ENCODE results near the gene CREG1. TPM values are rescaled to one million over a fixed set of nuclear protein-coding genes. Genes with fewer than 3 reads are reported as not detected.
A peak's percentile ranks its signal among the peaks of the same experiment; 100 is the strongest.

Gene CREG1
- total and polyA plus RNA-seq, 10 donors: 40.8 to 364 (median 184) TPM

- peaks cover 7 to 95% (median 48%) of the 10 kb centered on the region in 6 donors for H3K4me1 ChIP-seq
- H3K4me3 ChIP-seq: peak overlapping the region in 4 of 8 donors; percentile 78 to 95 (median 86)
- H3K27me3 ChIP-seq (replicated peaks in 1 of 7): no peaks in the 10 kb centered on the region
- peak overlapping the region in 7 of 8 donors; percentile 6 to 94 (median 85) for H3K27ac ChIP-seq
- H3K9me3 ChIP-seq: no peaks in the 10 kb centered on the region
- DNase-seq: no peak
- TF ChIP-seq POLR2A (IDR thresholded peaks at IDR 0.05): peak in 1 of 3 donors; percentile 12
- TF ChIP-seq POLR2AphosphoS5 (IDR thresholded peaks at IDR 0.05): peak in 1 of 3 donors; percentile 62
- TF ChIP-seq, protein P1, sequence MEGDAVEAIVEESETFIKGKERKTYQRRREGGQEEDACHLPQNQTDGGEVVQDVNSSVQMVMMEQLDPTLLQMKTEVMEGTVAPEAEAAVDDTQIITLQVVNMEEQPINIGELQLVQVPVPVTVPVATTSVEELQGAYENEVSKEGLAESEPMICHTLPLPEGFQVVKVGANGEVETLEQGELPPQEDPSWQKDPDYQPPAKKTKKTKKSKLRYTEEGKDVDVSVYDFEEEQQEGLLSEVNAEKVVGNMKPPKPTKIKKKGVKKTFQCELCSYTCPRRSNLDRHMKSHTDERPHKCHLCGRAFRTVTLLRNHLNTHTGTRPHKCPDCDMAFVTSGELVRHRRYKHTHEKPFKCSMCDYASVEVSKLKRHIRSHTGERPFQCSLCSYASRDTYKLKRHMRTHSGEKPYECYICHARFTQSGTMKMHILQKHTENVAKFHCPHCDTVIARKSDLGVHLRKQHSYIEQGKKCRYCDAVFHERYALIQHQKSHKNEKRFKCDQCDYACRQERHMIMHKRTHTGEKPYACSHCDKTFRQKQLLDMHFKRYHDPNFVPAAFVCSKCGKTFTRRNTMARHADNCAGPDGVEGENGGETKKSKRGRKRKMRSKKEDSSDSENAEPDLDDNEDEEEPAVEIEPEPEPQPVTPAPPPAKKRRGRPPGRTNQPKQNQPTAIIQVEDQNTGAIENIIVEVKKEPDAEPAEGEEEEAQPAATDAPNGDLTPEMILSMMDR (IDR thresholded peaks at IDR 0.05 in 8 of 11, conservative IDR thresholded peaks at IDR 0.05 in 3 of 11): no peak
- 46 to 97% (median 90%) methylated on average over 1 of the region's 1 CpG for WGBS, 5 donors
- intact Hi-C loops (cut with DNase I; ENCODE audit: low total_unique reads): no loop called here
- H3K36me3 ChIP-seq: peaks cover 0 to 17% (median 6%) of the 10 kb centered on the region in 6 donors
Observed at GRCh38 chr1:167551362-167551761, 2.2 kb downstream of the CREG1 start.

DNA sequence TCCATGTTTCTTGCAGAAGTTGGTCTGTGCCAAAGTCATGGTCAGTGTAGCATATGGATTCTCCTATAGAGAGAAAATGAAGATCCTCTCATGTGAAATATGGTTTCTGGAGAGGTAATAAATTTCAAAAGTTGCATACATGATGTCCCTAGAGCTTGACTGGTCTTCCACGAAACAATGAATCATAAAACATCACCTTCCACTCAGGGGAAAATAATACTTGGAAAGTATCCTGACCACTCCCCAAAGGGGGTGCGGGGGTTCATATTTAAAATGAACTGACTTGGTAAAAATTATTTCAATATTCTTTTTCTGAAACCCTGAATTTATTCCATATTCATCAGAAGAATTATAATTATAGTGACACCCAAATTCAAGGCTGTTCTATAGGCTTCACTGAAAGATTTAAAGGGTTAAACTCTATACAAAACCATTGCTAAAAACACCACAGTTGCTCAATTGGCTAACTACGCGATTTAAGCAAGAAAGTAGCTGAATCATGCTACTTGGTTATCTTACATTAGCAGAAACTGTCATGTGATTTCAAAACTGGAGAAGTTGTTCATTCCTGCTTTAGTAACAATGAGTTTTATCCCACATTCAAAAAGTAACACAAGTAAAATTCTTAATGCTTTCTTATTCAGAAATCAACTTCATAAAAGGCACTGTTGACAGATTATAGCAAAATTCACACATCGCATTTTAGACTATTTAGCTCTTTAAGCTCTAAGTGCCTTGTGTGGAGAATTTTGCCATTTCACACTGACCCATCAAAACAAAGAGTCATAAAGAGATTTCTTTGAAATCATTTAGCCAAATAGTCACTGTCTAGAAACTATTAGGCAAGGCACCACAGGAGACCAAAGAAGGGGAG lies 5.3 kb downstream of the CREG1 start:
- no peak for TF ChIP-seq POLR2A (IDR thresholded peaks at IDR 0.05)
- TF ChIP-seq, protein P1 (IDR thresholded peaks at IDR 0.05 in 8 of 11, conservative IDR thresholded peaks at IDR 0.05 in 3 of 11): no peak
- no peak for TF ChIP-seq POLR2AphosphoS5 (IDR thresholded peaks at IDR 0.05)
- Histone ChIP-seq H3K36me3 (peaks cover 0 to 48% (median 25%) of the 10 kb centered on the region in 6 donors), H3K4me1 (peaks cover 0 to 91% (median 32%) of the 10 kb centered on the region in 6 donors), H3K9me3 (no peaks in the 10 kb centered on the region), H3K27me3 (replicated peaks in 1 of 7) (no peaks in the 10 kb centered on the region), H3K4me3 (peak overlapping the region in 1 of 8 donors; percentile 88), H3K27ac (peak overlapping the region in 7 of 8 donors; percentile 30 to 94 (median 85))
- WGBS, 5 donors: 49 to 72% (median 62%) methylated on average over 5 of the region's 5 CpGs
- intact Hi-C loops (cut with DNase I; ENCODE audit: low total_unique reads): no loop called here
- no peak for DNase-seq

GRCh38 chr1:167546935-167547334 lies 6.6 kb downstream of the CREG1 start:
- Histone ChIP-seq H3K4me3 (no peak overlapping the region), H3K36me3 (peaks cover 0 to 60% (median 26%) of the 10 kb centered on the region in 6 donors), H3K27me3 (replicated peaks in 1 of 7) (no peaks in the 10 kb centered on the region), H3K9me3 (no peaks in the 10 kb centered on the region), H3K4me1 (peaks cover 0 to 92% (median 29%) of the 10 kb centered on the region in 6 donors), H3K27ac (peak overlapping the region in 2 of 8 donors; percentile 93 to 94)
- 83 to 97% (median 86%) methylated on average over 1 of the region's 1 CpG for WGBS, 5 donors
- TF ChIP-seq POLR2A (IDR thresholded peaks at IDR 0.05) (no peak), POLR2AphosphoS5 (IDR thresholded peaks at IDR 0.05) (no peak)
- TF ChIP-seq, protein P1 (IDR thresholded peaks at IDR 0.05 in 8 of 11, conservative IDR thresholded peaks at IDR 0.05 in 3 of 11): no peak
- no peak for DNase-seq
- intact Hi-C loops (cut with DNase I; ENCODE audit: low total_unique reads): no loop called here

GRCh38 chr1:167545349-167545748 lies 8.2 kb downstream of the CREG1 start:
- 65 to 81% (median 73%) methylated on average over 4 of the region's 4 CpGs for WGBS, 5 donors
- H3K27me3 ChIP-seq (replicated peaks in 1 of 7): no peaks in the 10 kb centered on the region
- no peak for TF ChIP-seq POLR2A (IDR thresholded peaks at IDR 0.05)
- TF ChIP-seq, protein P1 (IDR thresholded peaks at IDR 0.05 in 8 of 11, conservative IDR thresholded peaks at IDR 0.05 in 3 of 11): no peak
- DNase-seq: no peak
- H3K4me1 ChIP-seq: peaks cover 0 to 92% (median 22%) of the 10 kb centered on the region in 6 donors
- peaks cover 0 to 68% (median 26%) of the 10 kb centered on the region in 6 donors for H3K36me3 ChIP-seq
- H3K9me3 ChIP-seq: no peaks in the 10 kb centered on the region
- intact Hi-C loops (cut with DNase I; ENCODE audit: low total_unique reads): no loop called here
- no peak overlapping the region for H3K4me3 ChIP-seq
- H3K27ac ChIP-seq: peak overlapping the region in 3 of 8 donors; percentile 47 to 56 (median 51)
